ENCODE results near the gene TASP1.

DNA sequence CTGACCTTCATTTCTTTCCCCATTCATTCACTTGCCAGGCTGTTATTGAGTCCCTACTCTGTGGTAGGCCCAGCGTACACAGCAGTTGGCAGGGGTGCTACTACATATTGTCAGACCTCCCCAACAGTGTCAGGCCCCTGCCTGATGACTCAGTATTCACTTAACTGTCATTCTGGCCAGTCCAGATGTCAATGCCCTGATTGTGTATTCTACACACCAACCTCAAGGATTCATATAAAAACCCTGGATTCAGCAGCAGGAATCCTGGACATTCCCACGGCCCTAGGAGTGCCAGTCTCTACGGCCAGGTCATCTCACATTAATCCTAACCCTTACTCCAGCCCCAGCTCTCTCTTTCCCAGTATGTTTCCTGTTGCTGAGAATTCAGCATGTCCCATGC, 151.5 kb downstream of the TASP1 start:
- TF ChIP-seq, protein P1, sequence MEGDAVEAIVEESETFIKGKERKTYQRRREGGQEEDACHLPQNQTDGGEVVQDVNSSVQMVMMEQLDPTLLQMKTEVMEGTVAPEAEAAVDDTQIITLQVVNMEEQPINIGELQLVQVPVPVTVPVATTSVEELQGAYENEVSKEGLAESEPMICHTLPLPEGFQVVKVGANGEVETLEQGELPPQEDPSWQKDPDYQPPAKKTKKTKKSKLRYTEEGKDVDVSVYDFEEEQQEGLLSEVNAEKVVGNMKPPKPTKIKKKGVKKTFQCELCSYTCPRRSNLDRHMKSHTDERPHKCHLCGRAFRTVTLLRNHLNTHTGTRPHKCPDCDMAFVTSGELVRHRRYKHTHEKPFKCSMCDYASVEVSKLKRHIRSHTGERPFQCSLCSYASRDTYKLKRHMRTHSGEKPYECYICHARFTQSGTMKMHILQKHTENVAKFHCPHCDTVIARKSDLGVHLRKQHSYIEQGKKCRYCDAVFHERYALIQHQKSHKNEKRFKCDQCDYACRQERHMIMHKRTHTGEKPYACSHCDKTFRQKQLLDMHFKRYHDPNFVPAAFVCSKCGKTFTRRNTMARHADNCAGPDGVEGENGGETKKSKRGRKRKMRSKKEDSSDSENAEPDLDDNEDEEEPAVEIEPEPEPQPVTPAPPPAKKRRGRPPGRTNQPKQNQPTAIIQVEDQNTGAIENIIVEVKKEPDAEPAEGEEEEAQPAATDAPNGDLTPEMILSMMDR (IDR thresholded peaks at IDR 0.05), result no peak
- TF ChIP-seq POLR2A (IDR thresholded peaks at IDR 0.05), result no peak
